IMR-90 (cell line): Measurements from ENCODE around the gene SLC5A10. TPM values are rescaled to one million over a fixed set of nuclear protein-coding genes. Genes with fewer than 3 reads are reported as not detected.

Source experiments
- ATAC-seq: fragments of 200-7000 bp; cut with Tn5 transposase; 2 replicates; pipeline ENCODE4 v1.9.1; 2020; ENCODE audit warnings: low read depth, mild to moderate bottlenecking, moderate library complexity
- BruUV-seq: library from RNA; stranded (reverse); fragments of 400-500 nt; replicated peaks from 2 replicates; lab custom pipeline; 2021; lab: Mats Ljungman, UMichigan
- CTCF ChIA-PET: fragments of 300-600 bp; formaldehyde crosslinking; extraction: SDS; loops from one replicate; lab custom pipeline; 2021; ENCODE audit warnings: antibody characterized with exemption; lab: Yijun Ruan, JAX
- POLR2A ChIA-PET: fragments of 300-600 bp; sonication (Branson Sonifier 250); formaldehyde crosslinking; loops from one replicate; lab custom pipeline; 2022; ENCODE audit warnings: antibody characterized with exemption; ENCODE audit not compliant: unreplicated experiment; lab: Charles Lee
- DNase-seq: peaks from one replicate; pipeline ENCODE4 v3.0.0; 2013
- H2AFZ ChIP-seq: replicated peaks from 2 replicates; pipeline ENCODE3; 2013; ENCODE audit warnings: low read length, mild to moderate bottlenecking; ENCODE audit not compliant: poor library complexity
- H2AK5ac ChIP-seq: 2 replicates; pipeline ENCODE4 v1.6.1; 2013; ENCODE audit warnings: low read depth, low read length, inconsistent platforms
- H2AK9ac ChIP-seq: replicated peaks from 2 replicates; pipeline ENCODE3; 2013; ENCODE audit warnings: mild to moderate bottlenecking, low read depth, low read length, moderate library complexity; ENCODE audit not compliant: poor library complexity
- H2BK120ac ChIP-seq: 2 replicates; pipeline ENCODE4 v1.6.1; 2013; ENCODE audit warnings: low read depth, low read length, inconsistent platforms
- H2BK15ac ChIP-seq: 3 replicates; pipeline ENCODE4 v1.6.1; 2013; ENCODE audit warnings: low read depth, low read length, inconsistent platforms
- H2BK20ac ChIP-seq: 2 replicates; pipeline ENCODE4 v1.6.1; 2013; ENCODE audit warnings: low read depth, mild to moderate bottlenecking, inconsistent platforms, low read length, moderate library complexity
- H2BK5ac ChIP-seq: 2 replicates; pipeline ENCODE4 v1.6.1; 2013; ENCODE audit warnings: mild to moderate bottlenecking, low read depth, low read length, inconsistent platforms; ENCODE audit not compliant: poor library complexity, severe bottlenecking
- H3K14ac ChIP-seq: replicated peaks from 2 replicates; pipeline ENCODE4 v1.6.1; 2013; ENCODE audit warnings: low read depth, low read length, inconsistent platforms
- H3K18ac ChIP-seq: 2 replicates; pipeline ENCODE4 v1.6.1; 2013; ENCODE audit warnings: low read depth, low read length, control low read depth
- H3K23ac ChIP-seq: 2 replicates; pipeline ENCODE4 v1.6.1; 2013; ENCODE audit warnings: low read depth, low read length, inconsistent platforms
- H3K27ac ChIP-seq: 2 replicates; pipeline ENCODE4 v1.5.1; 2013; ENCODE audit warnings: mild to moderate bottlenecking, control low read depth, low read length; ENCODE audit not compliant: insufficient read depth
- H3K27me3 ChIP-seq: 2 replicates; pipeline ENCODE4 v1.6.1; 2013; ENCODE audit warnings: low read length; ENCODE audit not compliant: control insufficient read depth, insufficient read depth
- H3K36me3 ChIP-seq: 2 replicates; pipeline ENCODE4 v1.6.1; 2013; ENCODE audit warnings: low read length, mixed read lengths; ENCODE audit not compliant: control insufficient read depth, insufficient read depth
- H3K4ac ChIP-seq: 2 replicates; pipeline ENCODE4 v1.6.1; 2013; ENCODE audit warnings: low read depth, low read length, inconsistent platforms
- H3K4me1 ChIP-seq: 2 replicates; pipeline ENCODE4 v1.6.1; 2013; ENCODE audit warnings: low read length, mixed read lengths; ENCODE audit not compliant: control insufficient read depth, insufficient read depth
- H3K4me2 ChIP-seq: 2 replicates; pipeline ENCODE4 v1.6.1; 2013; ENCODE audit warnings: low read depth, mild to moderate bottlenecking, control low read depth, low read length, moderate library complexity
- H3K4me3 ChIP-seq: 2 replicates; pipeline ENCODE4 v1.5.1; 2013; ENCODE audit warnings: low read depth, mild to moderate bottlenecking, control low read depth, low read length, moderate library complexity; ENCODE audit not compliant: insufficient read depth
- H3K56ac ChIP-seq: 2 replicates; pipeline ENCODE4 v1.6.1; 2013; ENCODE audit warnings: low read length, inconsistent platforms; ENCODE audit not compliant: insufficient read depth; ENCODE audit errors: extremely low read depth
- H3K79me1 ChIP-seq, 2 experiments: 2 replicates each; pipeline ENCODE4 v1.6.1; 2013; ENCODE audit warnings: low read length in 2 of 2, inconsistent platforms in 1 of 2, low read depth in 1 of 2
- H3K9ac ChIP-seq: 2 replicates; pipeline ENCODE4 v1.6.1; 2013; ENCODE audit warnings: low read depth, low read length, control low read depth
- H3K9me1 ChIP-seq: 2 replicates; pipeline ENCODE4 v1.6.1; 2013; ENCODE audit warnings: low read length, inconsistent platforms; ENCODE audit not compliant: insufficient read depth
- H3K9me3 ChIP-seq: 2 replicates; pipeline ENCODE4 v1.6.1; 2013; ENCODE audit warnings: low read length; ENCODE audit not compliant: control insufficient read depth, insufficient read depth
- H4K20me1 ChIP-seq: 2 replicates; pipeline ENCODE4 v1.6.1; 2013; ENCODE audit warnings: low read length, inconsistent platforms; ENCODE audit not compliant: insufficient read depth
- H4K5ac ChIP-seq: 2 replicates; pipeline ENCODE4 v1.6.1; 2013; ENCODE audit warnings: mild to moderate bottlenecking, low read depth, low read length, control low read depth
- H4K8ac ChIP-seq, 2 experiments: 2 replicates each; pipeline ENCODE4 v1.6.1; 2013; ENCODE audit warnings: low read depth in 2 of 2, low read length in 2 of 2, control low read depth in 1 of 2, inconsistent platforms in 1 of 2
- H4K91ac ChIP-seq: 2 replicates; pipeline ENCODE4 v1.6.1; 2013; ENCODE audit warnings: low read depth, low read length, inconsistent platforms; ENCODE audit not compliant: insufficient read depth
- MAZ ChIP-seq: IDR thresholded peaks from 2 replicates; pipeline ENCODE4 v1.6.1; 2012; ENCODE audit warnings: low read depth, mild to moderate bottlenecking, low read length, improper control_type of control experiment, moderate library complexity, borderline replicate concordance
- POLR2A ChIP-seq: IDR thresholded peaks from 2 replicates; pipeline ENCODE4 v1.6.1; 2012; ENCODE audit warnings: mild to moderate bottlenecking, low read depth, low read length
- RFX5 ChIP-seq: IDR thresholded peaks from 2 replicates; pipeline ENCODE4 v1.8.0; 2012; ENCODE audit warnings: low read depth, mild to moderate bottlenecking, low read length, moderate library complexity
- WGBS, 2 experiments: methylation state at CpG; one replicate each; pipeline versions ENCODE4 v1.1.5 to v1.1.7; 2013; ENCODE audit warnings: missing lambda C conversion rate in 2 of 2; ENCODE audit not compliant: insufficient read length in 1 of 2; ENCODE audit errors: extremely low coverage in 2 of 2; 5-methylcytosine and 5-hydroxymethylcytosine counted together
- dilution Hi-C: fragments of 300-500 bp; cut with HindIII; formaldehyde crosslinking; loops from one replicate; pipeline ENCODE4 v1.14.3; 2018; ENCODE audit warnings: low sequenced_read_pairs; ENCODE audit not compliant: unreplicated experiment
- in situ Hi-C: fragments of 300-500 bp; cut with MboI; formaldehyde crosslinking; loops from 3 replicates; pipeline ENCODE4 v1.14.3; 2019; ENCODE audit warnings: low sequenced_read_pairs, inconsistent platforms, mixed read lengths
- intact Hi-C: fragments of 100-400 bp; cut with micrococcal nuclease; formaldehyde crosslinking; loops from 2 replicates; pipeline ENCODE4 v1.10.0; 2022
- polyA plus RNA-seq, 3 experiments: library from polyadenylated mRNA; depleted of rRNA; stranded (reverse); fragments of >200 nt; gene quantifications; 2 replicates each; pipeline ENCODE4 v1.2.3, GENCODE V29; 2012; ENCODE audit warnings: low replicate concordance in 1 of 3
- total RNA-seq: library from RNA; depleted of rRNA; stranded (reverse); fragments of >200 nt; gene quantifications from 2 replicates; pipeline ENCODE4 v1.2.3, GENCODE V29; 2012

Gene SLC5A10
- total and polyA plus RNA-seq, 2 of the 4 experiments (the other 2 are of a cell fraction): not detected

GRCh38 chr17:19017804-19018599 is 66.0 kb downstream of the SLC5A10 start:
- no peak overlapping the region for H3K4me3 ChIP-seq
- H3K4me1 ChIP-seq: no peaks in the 10 kb centered on the region
- H3K18ac ChIP-seq: no peak overlapping the region
- TF ChIP-seq POLR2A (no peak), RFX5 (no peak), MAZ (no peak)
- H3K14ac ChIP-seq: no peak overlapping the region
- H2BK20ac ChIP-seq: no peak overlapping the region
- no peak overlapping the region for H2AK9ac ChIP-seq
- H3K27me3 ChIP-seq: no peaks in the 10 kb centered on the region; the same call in 1 of the 2 replicates
- H3K9me3 ChIP-seq: no peaks in the 10 kb centered on the region
- H3K36me3 ChIP-seq: no peaks in the 10 kb centered on the region
- H2BK120ac ChIP-seq: no peak overlapping the region
- H3K23ac ChIP-seq: no peak overlapping the region
- H3K4ac ChIP-seq: no peak overlapping the region
- no TSS peak for BruUV-seq
- dilution Hi-C loops: no loop called here
- peak overlapping the region; percentile 39 for H2AFZ ChIP-seq
- no peak overlapping the region for H2BK5ac ChIP-seq
- no peak overlapping the region for H3K4me2 ChIP-seq
- no peak for DNase-seq
- H4K20me1 ChIP-seq: no peaks in the 10 kb centered on the region
- H4K8ac ChIP-seq: no peak overlapping the region
- no peak overlapping the region for H3K27ac ChIP-seq
- ATAC-seq: no peak
- ChIA-PET POLR2A (no interaction called here), CTCF (no interaction called here)
- intact Hi-C loops: no loop called here
- H3K79me1 ChIP-seq: no peaks in the 10 kb centered on the region
- no peak overlapping the region for H4K5ac ChIP-seq
- no peak overlapping the region for H3K56ac ChIP-seq
- in situ Hi-C loops: no loop called here
- H3K9me1 ChIP-seq: no peaks in the 10 kb centered on the region; the same call in 1 of the 2 replicates
- no peak overlapping the region for H2BK15ac ChIP-seq
- WGBS, 2 experiments: 88% methylated on average over 4 of the region's 16 CpGs; no CpG with 5 or more reads in 1 of the 2 experiments
- no peak overlapping the region; the same call in 1 of the 2 replicates for H2AK5ac ChIP-seq
- no peak overlapping the region for H4K91ac ChIP-seq
- H3K9ac ChIP-seq: no peak overlapping the region
